AG10803 (cell line): ENCODE data around the gene CLEC16A.

ENCODE experiments used
- DNase-seq: peaks from one replicate; pipeline ENCODE4 v3.0.0; 2010; ENCODE audit warnings: low read depth
- H3K4me3 ChIP-seq: 2 replicates; pipeline ENCODE4 v1.5.1; 2011; ENCODE audit warnings: mild to moderate bottlenecking, low read length, control low read depth
- TF ChIP-seq, protein P1 (sequence below): conservative IDR thresholded peaks from 2 replicates; pipeline ENCODE4 v1.5.1; 2011; ENCODE audit warnings: mild to moderate bottlenecking, low read length, control low read depth, inconsistent platforms

Gene CLEC16A

DNA sequence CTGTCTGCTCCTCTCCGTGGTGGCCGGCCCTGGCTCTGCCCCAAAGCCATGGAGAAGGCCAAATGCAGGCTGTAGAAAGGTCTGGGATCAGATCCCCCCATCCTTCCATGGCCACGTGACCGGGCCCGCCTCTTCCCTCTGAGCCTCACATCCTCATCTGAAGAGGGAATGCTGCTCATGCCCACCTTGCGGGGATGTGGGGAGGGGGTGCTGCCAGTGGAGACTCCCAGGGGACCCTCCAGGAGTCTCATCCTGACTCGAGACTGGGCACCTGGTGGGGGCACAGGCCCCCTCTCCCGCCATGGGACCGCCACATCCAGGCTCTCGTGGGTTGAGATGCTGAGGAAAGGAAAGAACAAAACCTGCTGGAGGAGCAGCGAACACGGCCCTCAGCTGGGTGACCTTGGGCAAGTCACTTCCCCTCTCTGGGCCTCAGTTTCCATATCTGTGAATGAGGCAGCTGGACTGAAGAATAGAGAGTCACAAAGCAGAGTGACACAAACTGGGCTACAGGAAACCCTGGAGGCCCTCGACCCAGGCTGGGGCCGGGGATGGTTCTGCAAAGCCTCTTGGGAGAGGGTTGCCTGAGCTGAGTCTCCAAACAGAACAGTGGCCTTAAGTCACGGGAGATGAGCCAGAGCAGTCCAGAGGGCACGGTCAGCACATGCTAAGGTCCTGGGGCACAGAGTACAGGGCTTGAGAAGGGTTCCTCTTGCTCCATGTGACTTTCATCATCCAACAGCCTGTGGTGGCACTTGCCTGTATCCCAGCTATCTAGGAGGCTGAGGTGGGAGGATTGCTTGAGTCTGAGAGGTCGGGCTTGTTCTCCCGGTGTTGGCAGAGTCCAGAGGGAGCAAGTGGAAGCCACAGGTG is 281.5 kb downstream of the CLEC16A start:
- no peak for DNase-seq
- TF ChIP-seq, protein P1, sequence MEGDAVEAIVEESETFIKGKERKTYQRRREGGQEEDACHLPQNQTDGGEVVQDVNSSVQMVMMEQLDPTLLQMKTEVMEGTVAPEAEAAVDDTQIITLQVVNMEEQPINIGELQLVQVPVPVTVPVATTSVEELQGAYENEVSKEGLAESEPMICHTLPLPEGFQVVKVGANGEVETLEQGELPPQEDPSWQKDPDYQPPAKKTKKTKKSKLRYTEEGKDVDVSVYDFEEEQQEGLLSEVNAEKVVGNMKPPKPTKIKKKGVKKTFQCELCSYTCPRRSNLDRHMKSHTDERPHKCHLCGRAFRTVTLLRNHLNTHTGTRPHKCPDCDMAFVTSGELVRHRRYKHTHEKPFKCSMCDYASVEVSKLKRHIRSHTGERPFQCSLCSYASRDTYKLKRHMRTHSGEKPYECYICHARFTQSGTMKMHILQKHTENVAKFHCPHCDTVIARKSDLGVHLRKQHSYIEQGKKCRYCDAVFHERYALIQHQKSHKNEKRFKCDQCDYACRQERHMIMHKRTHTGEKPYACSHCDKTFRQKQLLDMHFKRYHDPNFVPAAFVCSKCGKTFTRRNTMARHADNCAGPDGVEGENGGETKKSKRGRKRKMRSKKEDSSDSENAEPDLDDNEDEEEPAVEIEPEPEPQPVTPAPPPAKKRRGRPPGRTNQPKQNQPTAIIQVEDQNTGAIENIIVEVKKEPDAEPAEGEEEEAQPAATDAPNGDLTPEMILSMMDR = no peak
- H3K4me3 ChIP-seq = no peak overlapping the region

DNA sequence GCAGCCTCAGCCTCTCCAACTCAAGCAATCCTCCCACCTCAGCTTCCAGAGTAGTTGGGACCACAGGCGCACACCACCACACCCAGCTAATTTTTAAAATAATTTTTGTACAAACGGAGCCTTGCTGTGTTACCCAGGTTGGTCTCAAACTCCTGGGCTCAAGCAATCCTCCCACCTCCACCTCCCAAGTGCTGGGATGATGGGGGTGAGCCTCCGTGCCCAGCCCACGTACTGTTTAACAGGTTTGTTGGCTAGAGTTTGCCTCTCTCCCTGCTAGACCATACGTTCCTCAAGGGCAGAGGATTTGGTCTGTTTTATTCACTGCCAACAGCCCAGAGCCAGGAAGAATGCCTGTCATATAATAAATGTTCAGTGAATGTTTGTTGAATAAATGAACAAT is 285.1 kb downstream of the CLEC16A start:
- TF ChIP-seq, protein P1 = no peak
- no peak overlapping the region for H3K4me3 ChIP-seq
- no peak for DNase-seq

DNA sequence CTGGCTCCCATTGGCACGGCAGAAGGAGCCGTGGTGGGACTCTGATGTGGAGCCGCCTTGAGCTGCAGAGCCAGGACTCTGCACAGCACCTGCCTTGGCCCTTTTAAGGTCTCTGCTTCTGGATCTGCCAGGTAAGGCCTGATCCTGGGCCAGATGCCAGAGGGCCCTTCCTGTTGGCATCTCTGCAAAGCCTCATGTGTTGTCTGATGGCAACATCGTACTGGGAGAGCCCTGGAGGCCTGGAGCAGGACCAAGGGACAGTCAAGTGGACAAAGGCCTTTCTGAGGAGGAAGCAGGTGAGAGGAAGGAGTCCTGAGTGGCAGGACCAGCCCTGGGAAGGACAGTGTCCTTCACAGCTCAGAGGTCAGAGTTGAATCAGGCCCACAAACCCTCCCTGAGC is 285.5 kb downstream of the CLEC16A start:
- no peak overlapping the region for H3K4me3 ChIP-seq
- no peak for DNase-seq
- TF ChIP-seq, protein P1 = no peak

DNA sequence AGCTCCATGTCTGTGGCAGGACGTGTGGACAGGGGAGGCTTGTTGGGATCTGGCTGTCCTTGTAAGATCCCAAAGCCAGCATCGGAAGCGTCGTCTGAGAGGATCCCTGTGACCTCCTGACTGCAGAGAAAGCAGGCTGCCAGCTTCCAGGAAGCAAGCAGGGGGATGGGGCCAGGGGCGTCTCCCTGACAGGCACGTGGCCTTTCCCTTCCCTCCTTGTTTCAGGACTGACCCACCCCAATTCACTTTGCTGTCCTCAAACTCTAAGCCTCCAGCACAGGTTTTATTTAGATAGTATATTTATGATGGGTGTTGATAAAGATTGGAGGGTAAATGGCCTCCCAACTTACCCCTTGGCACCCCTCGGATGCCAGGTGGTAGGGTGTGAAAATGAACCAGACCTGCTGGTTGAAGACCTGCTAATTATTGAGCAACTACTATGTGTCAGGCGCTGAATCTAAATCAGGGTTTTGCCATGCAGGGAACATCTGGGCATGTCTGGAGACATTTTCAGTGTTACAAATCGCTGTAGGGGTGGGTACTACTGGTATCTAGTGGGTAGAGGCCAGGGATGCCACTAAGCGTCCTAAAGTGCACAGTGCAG is 287.1 kb downstream of the CLEC16A start:
- H3K4me3 ChIP-seq = no peak overlapping the region
- TF ChIP-seq, protein P1 = no peak
- no peak for DNase-seq
